B cell (primary cell): Measurements from ENCODE around the gene NOC2L.

Experiments used
- CTCF ChIP-seq: fragments of 200-600 bp; IDR thresholded peaks from one replicate; pipeline ENCODE4 v1.8.0; 2022; ENCODE audit warnings: antibody characterized with exemption, mild to moderate bottlenecking
- EZH2 ChIP-seq: IDR thresholded peaks from 2 replicates; pipeline ENCODE4 v1.6.1; 2012; ENCODE audit warnings: borderline replicate concordance, low read depth, mild to moderate bottlenecking, moderate library complexity, low read length; ENCODE audit not compliant: insufficient read depth, poor library complexity, severe bottlenecking

- TF ChIP-seq CTCF (no peak), EZH2 (peak; percentile 68)
Observed at GRCh38 chr1:941588-942383, 17.3 kb downstream of the NOC2L start.
